Measurements from ENCODE around the gene TMEM123.

Gene TMEM123

DNA sequence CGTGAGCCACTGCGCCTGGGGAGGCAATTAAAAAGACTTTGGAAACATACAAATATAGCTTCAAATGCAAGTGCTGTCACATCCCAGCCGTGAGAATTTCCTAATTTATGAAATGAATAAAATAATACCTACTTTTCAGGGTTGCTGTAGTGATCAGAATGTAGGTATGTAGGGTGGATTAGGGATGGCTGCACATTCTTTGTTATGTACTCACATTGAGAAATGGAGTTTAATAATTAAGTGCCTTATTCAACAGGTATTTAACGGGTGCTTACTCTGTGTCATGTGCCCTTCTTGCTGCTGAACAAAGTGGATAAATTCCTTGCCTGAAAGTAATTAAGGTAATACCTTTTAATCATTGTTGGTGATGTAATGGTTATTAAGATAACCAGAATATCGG is 41.0 kb upstream of the TMEM123 start:
- ATAC-seq = no peak
- no peak for TF ChIP-seq OSR1 (CRISPR knock-in tag; IDR thresholded peaks at IDR 0.05)
- no peak for TF ChIP-seq TOX (CRISPR knock-in tag; IDR thresholded peaks at IDR 0.05; ENCODE audit: borderline replicate concordance)
- no peak for TF ChIP-seq ZNF565 (CRISPR knock-in tag; conservative IDR thresholded peaks at IDR 0.05; ENCODE audit: low read depth)
- no peak for TF ChIP-seq ISL1 (CRISPR knock-in tag; IDR thresholded peaks at IDR 0.05)
- no peak for TF ChIP-seq ESRRG (CRISPR knock-in tag; IDR thresholded peaks at IDR 0.05)
- TF ChIP-seq TCF4 (CRISPR knock-in tag; IDR thresholded peaks at IDR 0.05; ENCODE audit: borderline replicate concordance) = no peak
- TF ChIP-seq, protein P1, sequence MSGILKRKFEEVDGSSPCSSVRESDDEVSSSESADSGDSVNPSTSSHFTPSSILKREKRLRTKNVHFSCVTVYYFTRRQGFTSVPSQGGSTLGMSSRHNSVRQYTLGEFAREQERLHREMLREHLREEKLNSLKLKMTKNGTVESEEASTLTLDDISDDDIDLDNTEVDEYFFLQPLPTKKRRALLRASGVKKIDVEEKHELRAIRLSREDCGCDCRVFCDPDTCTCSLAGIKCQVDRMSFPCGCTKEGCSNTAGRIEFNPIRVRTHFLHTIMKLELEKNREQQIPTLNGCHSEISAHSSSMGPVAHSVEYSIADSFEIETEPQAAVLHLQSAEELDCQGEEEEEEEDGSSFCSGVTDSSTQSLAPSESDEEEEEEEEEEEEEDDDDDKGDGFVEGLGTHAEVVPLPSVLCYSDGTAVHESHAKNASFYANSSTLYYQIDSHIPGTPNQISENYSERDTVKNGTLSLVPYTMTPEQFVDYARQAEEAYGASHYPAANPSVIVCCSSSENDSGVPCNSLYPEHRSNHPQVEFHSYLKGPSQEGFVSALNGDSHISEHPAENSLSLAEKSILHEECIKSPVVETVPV (CRISPR knock-in tag; IDR thresholded peaks at IDR 0.05) = no peak
- no peak for TF ChIP-seq GLIS3 (CRISPR knock-in tag; IDR thresholded peaks at IDR 0.05)
- no peak for TF ChIP-seq SNAI2 (CRISPR knock-in tag; IDR thresholded peaks at IDR 0.05)
- TF ChIP-seq, protein P2, sequence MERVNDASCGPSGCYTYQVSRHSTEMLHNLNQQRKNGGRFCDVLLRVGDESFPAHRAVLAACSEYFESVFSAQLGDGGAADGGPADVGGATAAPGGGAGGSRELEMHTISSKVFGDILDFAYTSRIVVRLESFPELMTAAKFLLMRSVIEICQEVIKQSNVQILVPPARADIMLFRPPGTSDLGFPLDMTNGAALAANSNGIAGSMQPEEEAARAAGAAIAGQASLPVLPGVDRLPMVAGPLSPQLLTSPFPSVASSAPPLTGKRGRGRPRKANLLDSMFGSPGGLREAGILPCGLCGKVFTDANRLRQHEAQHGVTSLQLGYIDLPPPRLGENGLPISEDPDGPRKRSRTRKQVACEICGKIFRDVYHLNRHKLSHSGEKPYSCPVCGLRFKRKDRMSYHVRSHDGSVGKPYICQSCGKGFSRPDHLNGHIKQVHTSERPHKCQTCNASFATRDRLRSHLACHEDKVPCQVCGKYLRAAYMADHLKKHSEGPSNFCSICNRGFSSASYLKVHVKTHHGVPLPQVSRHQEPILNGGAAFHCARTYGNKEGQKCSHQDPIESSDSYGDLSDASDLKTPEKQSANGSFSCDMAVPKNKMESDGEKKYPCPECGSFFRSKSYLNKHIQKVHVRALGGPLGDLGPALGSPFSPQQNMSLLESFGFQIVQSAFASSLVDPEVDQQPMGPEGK (CRISPR knock-in tag; IDR thresholded peaks at IDR 0.05; ENCODE audit: borderline replicate concordance) = no peak
- TF ChIP-seq ZFP3 (CRISPR knock-in tag; IDR thresholded peaks at IDR 0.05) = no peak
- no peak for TF ChIP-seq ZFP30 (CRISPR knock-in tag; IDR thresholded peaks at IDR 0.05)
- no peak for TF ChIP-seq ZNF70 (CRISPR knock-in tag; IDR thresholded peaks at IDR 0.05)
- no peak for TF ChIP-seq ZC3H10 (CRISPR knock-in tag; IDR thresholded peaks at IDR 0.05)
- TF ChIP-seq, protein P3, sequence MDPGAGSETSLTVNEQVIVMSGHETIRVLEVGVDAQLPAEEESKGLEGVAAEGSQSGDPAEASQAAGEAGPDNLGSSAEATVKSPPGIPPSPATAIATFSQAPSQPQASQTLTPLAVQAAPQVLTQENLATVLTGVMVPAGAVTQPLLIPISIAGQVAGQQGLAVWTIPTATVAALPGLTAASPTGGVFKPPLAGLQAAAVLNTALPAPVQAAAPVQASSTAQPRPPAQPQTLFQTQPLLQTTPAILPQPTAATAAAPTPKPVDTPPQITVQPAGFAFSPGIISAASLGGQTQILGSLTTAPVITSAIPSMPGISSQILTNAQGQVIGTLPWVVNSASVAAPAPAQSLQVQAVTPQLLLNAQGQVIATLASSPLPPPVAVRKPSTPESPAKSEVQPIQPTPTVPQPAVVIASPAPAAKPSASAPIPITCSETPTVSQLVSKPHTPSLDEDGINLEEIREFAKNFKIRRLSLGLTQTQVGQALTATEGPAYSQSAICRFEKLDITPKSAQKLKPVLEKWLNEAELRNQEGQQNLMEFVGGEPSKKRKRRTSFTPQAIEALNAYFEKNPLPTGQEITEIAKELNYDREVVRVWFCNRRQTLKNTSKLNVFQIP (CRISPR knock-in tag; IDR thresholded peaks at IDR 0.05; ENCODE audit: borderline replicate concordance, low read depth) = no peak
- TF ChIP-seq BACH2 (CRISPR knock-in tag; IDR thresholded peaks at IDR 0.05; ENCODE audit: borderline replicate concordance) = no peak
- TF ChIP-seq ZNF8 (CRISPR knock-in tag; IDR thresholded peaks at IDR 0.05) = no peak
- no peak for TF ChIP-seq PPARA (CRISPR knock-in tag; IDR thresholded peaks at IDR 0.05; ENCODE audit: borderline replicate concordance)
- TF ChIP-seq RARB (CRISPR knock-in tag; IDR thresholded peaks at IDR 0.05) = no peak

DNA sequence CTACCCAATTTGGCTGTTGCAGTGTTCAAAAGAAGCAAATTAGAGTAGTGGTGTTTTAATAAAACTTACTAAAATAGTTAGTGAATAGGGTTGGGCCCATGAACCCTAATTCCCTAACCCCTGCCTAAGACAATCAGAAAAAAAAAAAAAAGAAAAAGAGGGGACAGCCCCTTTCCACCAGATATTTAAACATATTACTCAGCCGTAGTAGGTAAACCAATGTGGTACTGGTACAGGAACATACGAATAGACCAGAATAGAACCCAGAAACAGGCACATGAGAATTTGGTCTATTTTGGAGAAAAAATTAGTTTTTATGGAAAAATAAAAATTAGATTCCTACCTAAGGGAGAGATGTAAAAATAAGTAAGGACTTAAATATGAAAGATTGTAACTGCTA is 39.4 kb upstream of the TMEM123 start:
- TF ChIP-seq, protein P3 (CRISPR knock-in tag; IDR thresholded peaks at IDR 0.05; ENCODE audit: borderline replicate concordance, low read depth) = no peak
- TF ChIP-seq ZNF565 (CRISPR knock-in tag; conservative IDR thresholded peaks at IDR 0.05; ENCODE audit: low read depth) (no peak), ARNTL (CRISPR knock-in tag; IDR thresholded peaks at IDR 0.05; ENCODE audit: borderline replicate concordance, low read depth) (no peak), GLIS3 (CRISPR knock-in tag; IDR thresholded peaks at IDR 0.05) (no peak), ISL1 (CRISPR knock-in tag; IDR thresholded peaks at IDR 0.05) (no peak), ZFP3 (CRISPR knock-in tag; IDR thresholded peaks at IDR 0.05) (no peak), SNAI2 (CRISPR knock-in tag; IDR thresholded peaks at IDR 0.05) (no peak), TCF4 (CRISPR knock-in tag; IDR thresholded peaks at IDR 0.05; ENCODE audit: borderline replicate concordance) (no peak), ZNF70 (CRISPR knock-in tag; IDR thresholded peaks at IDR 0.05) (no peak), ZNF8 (CRISPR knock-in tag; IDR thresholded peaks at IDR 0.05) (no peak), RARB (CRISPR knock-in tag; IDR thresholded peaks at IDR 0.05) (no peak), OSR1 (CRISPR knock-in tag; IDR thresholded peaks at IDR 0.05) (no peak), ZFP30 (CRISPR knock-in tag; IDR thresholded peaks at IDR 0.05) (no peak)
- TF ChIP-seq, protein P4, sequence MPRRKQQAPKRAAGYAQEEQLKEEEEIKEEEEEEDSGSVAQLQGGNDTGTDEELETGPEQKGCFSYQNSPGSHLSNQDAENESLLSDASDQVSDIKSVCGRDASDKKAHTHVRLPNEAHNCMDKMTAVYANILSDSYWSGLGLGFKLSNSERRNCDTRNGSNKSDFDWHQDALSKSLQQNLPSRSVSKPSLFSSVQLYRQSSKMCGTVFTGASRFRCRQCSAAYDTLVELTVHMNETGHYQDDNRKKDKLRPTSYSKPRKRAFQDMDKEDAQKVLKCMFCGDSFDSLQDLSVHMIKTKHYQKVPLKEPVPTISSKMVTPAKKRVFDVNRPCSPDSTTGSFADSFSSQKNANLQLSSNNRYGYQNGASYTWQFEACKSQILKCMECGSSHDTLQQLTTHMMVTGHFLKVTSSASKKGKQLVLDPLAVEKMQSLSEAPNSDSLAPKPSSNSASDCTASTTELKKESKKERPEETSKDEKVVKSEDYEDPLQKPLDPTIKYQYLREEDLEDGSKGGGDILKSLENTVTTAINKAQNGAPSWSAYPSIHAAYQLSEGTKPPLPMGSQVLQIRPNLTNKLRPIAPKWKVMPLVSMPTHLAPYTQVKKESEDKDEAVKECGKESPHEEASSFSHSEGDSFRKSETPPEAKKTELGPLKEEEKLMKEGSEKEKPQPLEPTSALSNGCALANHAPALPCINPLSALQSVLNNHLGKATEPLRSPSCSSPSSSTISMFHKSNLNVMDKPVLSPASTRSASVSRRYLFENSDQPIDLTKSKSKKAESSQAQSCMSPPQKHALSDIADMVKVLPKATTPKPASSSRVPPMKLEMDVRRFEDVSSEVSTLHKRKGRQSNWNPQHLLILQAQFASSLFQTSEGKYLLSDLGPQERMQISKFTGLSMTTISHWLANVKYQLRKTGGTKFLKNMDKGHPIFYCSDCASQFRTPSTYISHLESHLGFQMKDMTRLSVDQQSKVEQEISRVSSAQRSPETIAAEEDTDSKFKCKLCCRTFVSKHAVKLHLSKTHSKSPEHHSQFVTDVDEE (CRISPR knock-in tag; IDR thresholded peaks at IDR 0.05) = no peak
- TF ChIP-seq, protein P2 (CRISPR knock-in tag; IDR thresholded peaks at IDR 0.05; ENCODE audit: borderline replicate concordance) = no peak
- TF ChIP-seq, protein P5, sequence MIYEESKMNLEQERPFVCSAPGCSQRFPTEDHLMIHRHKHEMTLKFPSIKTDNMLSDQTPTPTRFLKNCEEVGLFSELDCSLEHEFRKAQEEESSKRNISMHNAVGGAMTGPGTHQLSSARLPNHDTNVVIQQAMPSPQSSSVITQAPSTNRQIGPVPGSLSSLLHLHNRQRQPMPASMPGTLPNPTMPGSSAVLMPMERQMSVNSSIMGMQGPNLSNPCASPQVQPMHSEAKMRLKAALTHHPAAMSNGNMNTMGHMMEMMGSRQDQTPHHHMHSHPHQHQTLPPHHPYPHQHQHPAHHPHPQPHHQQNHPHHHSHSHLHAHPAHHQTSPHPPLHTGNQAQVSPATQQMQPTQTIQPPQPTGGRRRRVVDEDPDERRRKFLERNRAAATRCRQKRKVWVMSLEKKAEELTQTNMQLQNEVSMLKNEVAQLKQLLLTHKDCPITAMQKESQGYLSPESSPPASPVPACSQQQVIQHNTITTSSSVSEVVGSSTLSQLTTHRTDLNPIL (CRISPR knock-in tag; IDR thresholded peaks at IDR 0.05; ENCODE audit: low read depth) = no peak

More for the DNA sequence above, 39.4 kb upstream of the TMEM123 start:
- no peak for ATAC-seq
